Putamen (tissue), 1 donor: ENCODE measurements around the gene ANO1.

Experiments used
- DNase-seq: peaks from one replicate; pipeline ENCODE4 v3.0.0-alpha.2; 2016; ENCODE audit warnings: low spot score

Gene ANO1

GRCh38 chr11:70050243-70050642 lies 27.9 kb upstream of the ANO1 start:
- no peak for DNase-seq

- DNase-seq = no peak
Measured at GRCh38 chr11:70054004-70054403, 24.1 kb upstream of the ANO1 start.

GRCh38 chr11:70055444-70055843 lies 22.7 kb upstream of the ANO1 start:
- no peak for DNase-seq

GRCh38 chr11:70057080-70057479 lies 21.0 kb upstream of the ANO1 start:
- DNase-seq = no peak

GRCh38 chr11:70059971-70060370 lies 18.1 kb upstream of the ANO1 start:
- DNase-seq = no peak

- no peak for DNase-seq
Measured at GRCh38 chr11:70060611-70061293, 17.4 kb upstream of the ANO1 start.

- DNase-seq = no peak
Measured at GRCh38 chr11:70061734-70062133, 16.4 kb upstream of the ANO1 start.

GRCh38 chr11:70063121-70063520 lies 15.0 kb upstream of the ANO1 start:
- no peak for DNase-seq

GRCh38 chr11:70063555-70063954 lies 14.6 kb upstream of the ANO1 start:
- DNase-seq = no peak

- no peak for DNase-seq
Measured at GRCh38 chr11:70064008-70064725, 13.9 kb upstream of the ANO1 start.

- no peak for DNase-seq
Measured at GRCh38 chr11:70064726-70065317, 13.3 kb upstream of the ANO1 start.

GRCh38 chr11:70065318-70066135 lies 12.6 kb upstream of the ANO1 start:
- DNase-seq = no peak

GRCh38 chr11:70066136-70066520 lies 12.0 kb upstream of the ANO1 start:
- no peak for DNase-seq

GRCh38 chr11:70066628-70067027 lies 11.5 kb upstream of the ANO1 start:
- DNase-seq = no peak

GRCh38 chr11:70067036-70067435 lies 11.1 kb upstream of the ANO1 start:
- no peak for DNase-seq

GRCh38 chr11:70067591-70068341 lies 10.4 kb upstream of the ANO1 start:
- DNase-seq = no peak

- DNase-seq = no peak
Measured at GRCh38 chr11:70068345-70068744, 9.8 kb upstream of the ANO1 start.

- DNase-seq = no peak
Measured at GRCh38 chr11:70068950-70069349, 9.2 kb upstream of the ANO1 start.

- no peak for DNase-seq
Measured at GRCh38 chr11:70070706-70071105, 7.4 kb upstream of the ANO1 start.

- no peak for DNase-seq
Measured at GRCh38 chr11:70071996-70072395, 6.1 kb upstream of the ANO1 start.

- no peak for DNase-seq
Measured at GRCh38 chr11:70072461-70072860, 5.7 kb upstream of the ANO1 start.
